Body of pancreas (tissue), 4 donors: ENCODE measurements around the gene CCDC137. TPM values are rescaled to one million over a fixed set of nuclear protein-coding genes. Genes with fewer than 3 reads are reported as not detected.
"Not testable (repeated sequence)": the region's sequence is repeated elsewhere in the genome, so short reads cannot be mapped to it uniquely, and the experiment has no call there.

ENCODE experiments used
- ATAC-seq: fragments of 150-250 bp; one replicate; pipeline ENCODE4 v1.9.1; 2016
- DNase-seq, 4 donors: peaks; one replicate each; pipeline ENCODE4 v3.0.0-alpha.2; 2019
- H3K27ac ChIP-seq, 4 donors: fragments of 200-600 bp; sonication (generic); 1 replicate in 3 of 4; 2 replicates in 1 of 4; pipeline versions ENCODE4 v1.5.1 to v1.6.1; 2016 to 2019; ENCODE audit warnings: mild to moderate bottlenecking in 1 of 4, mixed read lengths in 1 of 4, moderate library complexity in 1 of 4
- H3K27me3 ChIP-seq, 2 donors: fragments of 200-600 bp; sonication (generic); one replicate each; pipeline ENCODE4 v1.6.0; 2016; ENCODE audit warnings: mild to moderate bottlenecking in 1 of 2
- H3K36me3 ChIP-seq, 2 donors: fragments of 200-600 bp; sonication (generic); replicated peaks in 1 of 2; 2 replicates each; pipeline ENCODE4 v1.5.1; 2016; ENCODE audit warnings: low read depth in 2 of 2; ENCODE audit not compliant: insufficient read depth in 1 of 2
- H3K4me1 ChIP-seq: fragments of 200-600 bp; sonication (generic); one replicate; pipeline ENCODE4 v1.6.0; 2016
- H3K4me3 ChIP-seq, 2 donors: fragments of 200-600 bp; sonication (generic); 1 replicate in 1 of 2; 2 replicates in 1 of 2; pipeline ENCODE4 v1.5.1; 2016 to 2019
- H3K9me3 ChIP-seq, 3 donors: fragments of 200-600 bp; sonication (generic); 1 replicate in 2 of 3; 2 replicates in 1 of 3; pipeline ENCODE4 v1.5.1; 2016
- CTCF ChIP-seq, 7 experiments: fragments of 450-650 bp in 4 of 7; fragments of 200-600 bp in 3 of 7; sonication (generic) in 3 of 7; IDR thresholded peaks; one replicate each; pipeline ENCODE4 v1.5.1; 2016 to 2019; ENCODE audit warnings: antibody characterized with exemption in 7 of 7
- POLR2A ChIP-seq, 3 donors: fragments of 450-650 bp; IDR thresholded peaks; one replicate each; pipeline ENCODE4 v1.6.1; 2016; ENCODE audit warnings: antibody characterized with exemption in 3 of 3, mild to moderate bottlenecking in 2 of 3
- WGBS, 2 donors: methylation state at CpG; one replicate each; pipeline ENCODE4 v1.1.5; 2017; 5-methylcytosine and 5-hydroxymethylcytosine counted together
- intact Hi-C: fragments of 100-400 bp; cut with DNase I; formaldehyde crosslinking; loops from one replicate; pipeline ENCODE4 v1.15.1; 2023
- total RNA-seq, 2 donors: library from RNA; depleted of rRNA; stranded (reverse); fragments of >200 nt; gene quantifications; one replicate each; pipeline ENCODE4 v1.1.0, GENCODE V29; 2016

CCDC137 gene
- total RNA-seq, 2 donors from 2014 or later, result 6.2 to 21.4 TPM

DNA sequence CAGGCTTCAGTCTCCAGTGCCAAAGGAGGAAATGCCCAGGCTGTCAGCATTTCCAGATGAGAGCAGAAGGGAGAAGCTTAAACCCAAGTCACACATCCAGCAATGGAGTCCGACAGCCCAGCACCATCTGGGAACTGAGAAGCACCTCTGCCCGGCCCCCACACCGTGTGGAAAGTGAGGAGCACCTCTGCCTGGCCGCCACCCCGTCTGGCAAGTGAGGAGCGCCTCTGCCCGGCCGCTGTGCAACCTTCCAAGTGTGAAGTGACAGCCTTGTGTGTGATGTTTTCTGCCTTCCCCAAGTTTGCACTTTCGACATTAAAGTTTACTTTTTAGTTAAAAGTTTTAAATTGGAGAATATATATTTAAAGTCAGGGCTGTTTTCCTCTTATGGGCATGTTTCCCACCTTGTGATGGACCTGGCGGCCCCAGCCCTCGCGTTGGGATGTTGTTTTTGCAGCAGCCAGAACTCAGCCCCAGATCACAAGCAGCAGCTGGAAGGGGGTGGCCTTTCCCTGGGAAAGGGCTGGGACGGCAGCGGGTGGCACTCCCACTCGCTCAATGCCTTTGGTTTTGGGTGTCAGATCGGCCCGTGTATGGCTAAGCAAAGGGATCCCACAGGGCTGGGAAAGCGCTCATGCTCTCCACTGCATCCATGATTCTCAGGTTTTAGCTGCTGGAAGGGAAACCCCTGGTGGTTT, 7.2 kb downstream of the CCDC137 start:
- ATAC-seq, result no peak
- TF ChIP-seq POLR2A (IDR thresholded peaks at IDR 0.05), result no peak
- Histone ChIP-seq H3K4me1 (no peaks in the 10 kb centered on the region), H3K27me3 (no peaks in the 10 kb centered on the region), H3K4me3 (no peak overlapping the region), H3K9me3 (no peaks in the 10 kb centered on the region), H3K36me3 (peaks cover 0 to 20% of the 10 kb centered on the region in 2 donors), H3K27ac (no peak overlapping the region)
- intact Hi-C loops, result no loop called here
- DNase-seq, result no peak
- 82 to 88% methylated on average over 18 of the region's 18 CpGs for WGBS, 2 donors

DNA sequence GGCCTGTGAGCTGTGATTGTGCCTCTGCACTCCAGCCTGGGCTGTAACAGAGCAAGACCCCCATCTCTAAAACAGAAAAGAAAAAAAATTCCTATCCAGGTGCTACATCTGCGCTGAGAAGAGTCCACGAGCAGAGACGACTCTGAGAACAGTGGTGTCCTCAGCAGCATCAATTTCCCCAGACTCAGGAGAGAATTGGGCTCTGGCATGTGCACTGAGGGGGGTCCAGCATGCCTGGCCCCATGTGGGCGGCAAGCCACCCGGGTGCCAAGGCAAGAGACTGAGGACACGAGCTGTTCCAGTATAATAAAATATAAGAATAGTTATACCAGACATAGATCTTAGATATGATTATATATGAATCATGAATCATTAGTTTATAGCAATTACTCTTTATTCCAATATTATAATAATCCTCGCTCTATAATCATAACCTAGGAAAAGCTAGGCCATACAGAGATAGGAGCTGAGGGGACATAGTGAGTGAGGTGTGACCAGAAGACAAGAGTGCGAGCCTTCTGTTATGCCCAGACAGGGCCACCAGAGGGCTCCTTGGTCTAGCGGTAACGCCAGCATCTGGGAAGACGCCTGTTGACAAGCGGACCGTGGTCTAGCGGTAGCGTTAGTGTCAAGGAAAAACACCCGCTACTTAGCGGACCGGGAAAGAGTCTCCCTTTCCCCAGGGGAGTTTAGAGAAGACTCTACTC, 9.1 kb downstream of the CCDC137 start:
- ATAC-seq, H3K9me3 ChIP-seq, H3K27me3 ChIP-seq, H3K4me1 ChIP-seq, H3K4me3 ChIP-seq, intact Hi-C loops, H3K27ac ChIP-seq: not testable (repeated sequence)
- DNase-seq, result peak; percentile 49 to 55 (median 52)
- WGBS, 2 donors, result 30 to 33% methylated on average over 16 to 18 of the region's 18 CpGs
- H3K36me3 ChIP-seq, result peaks cover 0 to 18% of the 10 kb centered on the region in 2 donors
- peak; percentile 36 to 68 (median 65) for TF ChIP-seq CTCF (IDR thresholded peaks at IDR 0.05)

DNA sequence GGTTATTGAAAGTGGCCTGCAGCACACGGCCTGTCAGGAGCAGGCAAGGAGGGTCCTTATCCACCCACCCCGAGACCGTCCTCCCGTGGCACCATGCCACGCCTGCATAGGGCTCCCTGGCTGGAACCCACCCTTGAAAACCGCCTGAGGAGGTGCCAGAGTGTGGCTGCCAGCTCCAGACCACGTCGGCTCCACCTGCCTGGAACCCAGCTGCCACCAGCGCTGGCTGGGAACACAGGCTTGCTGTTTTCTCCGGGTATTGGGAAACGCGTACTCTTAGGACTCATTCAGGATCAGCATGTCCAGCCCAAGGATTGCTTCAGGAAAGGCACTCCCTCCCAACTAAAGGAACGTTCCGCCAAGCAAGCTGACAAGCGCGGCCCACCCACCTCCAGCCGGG, 10.4 kb downstream of the CCDC137 start:
- Histone ChIP-seq H3K27me3 (no peaks in the 10 kb centered on the region), H3K36me3 (peaks cover 0 to 11% of the 10 kb centered on the region in 2 donors), H3K4me3 (no peak overlapping the region), H3K4me1 (peaks cover 13% of the 10 kb centered on the region), H3K9me3 (no peaks in the 10 kb centered on the region), H3K27ac (no peak overlapping the region)
- intact Hi-C loops, result no loop called here
- WGBS, 2 donors, result 81 to 97% methylated on average over 7 to 17 of the region's 17 CpGs
- DNase-seq, result no peak
- no peak for TF ChIP-seq CTCF (IDR thresholded peaks at IDR 0.05)
- no peak for TF ChIP-seq POLR2A (IDR thresholded peaks at IDR 0.05)
- ATAC-seq, result no peak

DNA sequence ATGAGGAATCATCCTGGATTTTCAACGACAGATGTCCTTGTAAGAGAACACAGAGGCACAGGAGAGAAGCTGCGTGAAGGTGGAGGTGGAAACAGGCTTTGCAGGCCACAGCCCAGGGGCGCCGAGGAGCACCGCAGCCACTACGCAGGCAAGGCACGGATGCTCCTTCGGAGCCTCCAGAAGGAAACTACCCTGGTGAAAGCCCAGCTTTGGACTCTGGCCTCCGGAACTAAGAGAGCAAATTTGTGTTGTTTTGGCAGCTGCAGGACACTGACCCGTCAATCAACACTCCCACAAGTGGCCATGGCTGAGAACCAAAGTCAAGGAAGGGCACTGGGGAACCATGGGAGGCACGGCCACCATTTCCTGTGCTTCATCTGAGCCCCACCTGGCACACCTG, 13.6 kb downstream of the CCDC137 start:
- DNase-seq, result no peak
- intact Hi-C loops, result no loop called here
- no peak for ATAC-seq
- Histone ChIP-seq H3K27me3 (no peaks in the 10 kb centered on the region), H3K36me3 (no peaks in the 10 kb centered on the region), H3K4me3 (no peak overlapping the region), H3K27ac (no peak overlapping the region), H3K9me3 (no peaks in the 10 kb centered on the region), H3K4me1 (peaks cover 32% of the 10 kb centered on the region)
- WGBS, 2 donors, result 77 to 83% methylated on average over 6 to 11 of the region's 11 CpGs
- TF ChIP-seq CTCF (IDR thresholded peaks at IDR 0.05), result no peak
- TF ChIP-seq POLR2A (IDR thresholded peaks at IDR 0.05), result no peak

DNA sequence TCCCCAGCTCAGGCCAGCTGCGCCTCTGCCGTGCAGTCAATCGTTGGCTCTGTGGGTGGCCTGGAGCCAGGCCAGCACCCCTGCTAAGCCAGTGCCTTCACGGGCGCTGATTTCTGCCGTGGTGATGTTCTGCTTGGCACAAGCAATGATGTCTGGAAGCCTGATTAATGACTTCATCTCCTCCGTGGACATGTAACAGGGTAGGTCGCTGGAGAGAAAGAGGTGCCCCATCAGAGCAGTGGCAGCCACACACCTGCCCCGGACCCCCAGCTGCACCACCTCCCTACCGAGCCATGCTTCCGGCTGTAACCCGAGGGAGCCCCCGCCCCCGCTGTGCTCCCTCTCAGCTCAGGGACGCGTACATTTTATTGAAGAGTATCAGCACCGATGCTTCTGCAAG, 15.1 kb downstream of the CCDC137 start:
- no peak for ATAC-seq
- H3K27me3 ChIP-seq, result no peaks in the 10 kb centered on the region
- 38 to 52% methylated on average over 15 to 17 of the region's 17 CpGs for WGBS, 2 donors
- peak; percentile 42 to 70 (median 65) for DNase-seq
- peaks cover 39% of the 10 kb centered on the region for H3K4me1 ChIP-seq
- no peak overlapping the region for H3K4me3 ChIP-seq
- H3K27ac ChIP-seq, result peak overlapping the region; percentile 25 to 86 (median 44)
- TF ChIP-seq POLR2A (IDR thresholded peaks at IDR 0.05), result no peak
- no peak for TF ChIP-seq CTCF (IDR thresholded peaks at IDR 0.05)
- H3K9me3 ChIP-seq, result no peaks in the 10 kb centered on the region
- intact Hi-C loops, result no loop called here
- peaks cover 0 to 2% of the 10 kb centered on the region in 2 donors for H3K36me3 ChIP-seq
